Peyer's patch (tissue), 4 donors: ENCODE measurements around the gene GP1BB. TPM values are rescaled to one million over a fixed set of nuclear protein-coding genes. Genes with fewer than 3 reads are reported as not detected.
"Not testable (repeated sequence)": the region's sequence is repeated elsewhere in the genome, so short reads cannot be mapped to it uniquely, and the experiment has no call there.

Source experiments
- DNase-seq, 3 donors: peaks; one replicate each; pipeline ENCODE4 v3.0.0-alpha.2; 2017 to 2019
- H3K27ac ChIP-seq, 4 donors: fragments of 200-600 bp; sonication (generic); one replicate each; pipeline ENCODE4 v1.5.1; 2016 to 2019
- H3K27me3 ChIP-seq, 2 donors: fragments of 200-600 bp; sonication (generic); one replicate each; pipeline ENCODE4 v1.5.1; 2019
- H3K36me3 ChIP-seq, 3 donors: fragments of 200-600 bp; sonication (generic); one replicate each; pipeline ENCODE4 v1.5.1; 2016 to 2019
- H3K4me1 ChIP-seq, 4 donors: fragments of 200-600 bp; sonication (generic); one replicate each; pipeline ENCODE4 v1.5.1; 2016 to 2019
- H3K4me3 ChIP-seq, 4 donors: fragments of 200-600 bp; sonication (generic); 1 replicate in 3 of 4; 2 replicates in 1 of 4; pipeline ENCODE4 v1.5.1; 2016 to 2019; ENCODE audit warnings: mild to moderate bottlenecking in 1 of 4
- H3K9me3 ChIP-seq, 4 donors: fragments of 200-600 bp; sonication (generic); one replicate each; pipeline ENCODE4 v1.5.1; 2016 to 2019; ENCODE audit warnings: mild to moderate bottlenecking in 1 of 4
- CTCF ChIP-seq, 6 experiments: fragments of 450-650 bp in 4 of 6; fragments of 200-600 bp in 2 of 6; sonication (generic) in 1 of 6; IDR thresholded peaks; one replicate each; pipeline ENCODE4 v1.5.1; 2017 to 2019; ENCODE audit warnings: antibody characterized with exemption in 6 of 6, mild to moderate bottlenecking in 3 of 6, moderate library complexity in 1 of 6
- POLR2A ChIP-seq, 2 donors: fragments of 450-650 bp; IDR thresholded peaks; one replicate each; pipeline ENCODE4 v1.5.1; 2017; ENCODE audit warnings: antibody characterized with exemption in 2 of 2, mild to moderate bottlenecking in 2 of 2, moderate library complexity in 2 of 2
- total RNA-seq, 4 donors: library from RNA; depleted of rRNA; stranded (reverse); fragments of >200 nt; gene quantifications; one replicate each; pipeline ENCODE4 v1.1.0, GENCODE V29; 2016

GP1BB gene
- total RNA-seq, 4 donors from 2014 or later: 1.1 to 9.1 (median 2.0) TPM

GRCh38 chr22:19723983-19724827 is 866 bp downstream of the GP1BB start:
- peak in 1 of 6 experiments; percentile 2 for TF ChIP-seq CTCF (IDR thresholded peaks at IDR 0.05)
- no peak for TF ChIP-seq POLR2A (IDR thresholded peaks at IDR 0.05)

GRCh38 chr22:19724927-19725661 is 1.8 kb downstream of the GP1BB start:
- Histone ChIP-seq H3K9me3 (no peaks in the 10 kb centered on the region), H3K27me3 (peaks cover 0 to 11% of the 10 kb centered on the region in 2 donors), H3K36me3 (no peaks in the 10 kb centered on the region), H3K4me3 (no peak overlapping the region), H3K27ac (no peak overlapping the region), H3K4me1 (peaks cover 0 to 15% (median 7%) of the 10 kb centered on the region in 4 donors)
- TF ChIP-seq CTCF (IDR thresholded peaks at IDR 0.05) (no peak), POLR2A (IDR thresholded peaks at IDR 0.05) (no peak)
- no peak for DNase-seq

More at GRCh38 chr22:19723983-19724827, 866 bp downstream of the GP1BB start:
- Histone ChIP-seq H3K9me3 (no peaks in the 10 kb centered on the region), H3K27me3 (peaks cover 0 to 11% of the 10 kb centered on the region in 2 donors), H3K36me3 (no peaks in the 10 kb centered on the region), H3K4me1 (peaks cover 0 to 15% (median 8%) of the 10 kb centered on the region in 4 donors), H3K27ac (no peak overlapping the region), H3K4me3 (peak overlapping the region in 3 of 4 donors; percentile 28 to 36 (median 35))
- DNase-seq: no peak

- H3K9me3 ChIP-seq, DNase-seq, H3K36me3 ChIP-seq, H3K4me3 ChIP-seq, H3K27ac ChIP-seq: not testable (repeated sequence)
- Histone ChIP-seq H3K4me1 (peaks cover 0 to 19% (median 8%) of the 10 kb centered on the region in 4 donors), H3K27me3 (peaks cover 0 to 11% of the 10 kb centered on the region in 2 donors)
Measured at GRCh38 chr22:19726064-19726788, 2.9 kb downstream of the GP1BB start.

GRCh38 chr22:19727310-19728150 is 4.2 kb downstream of the GP1BB start:
- Histone ChIP-seq H3K27me3 (peaks cover 0 to 15% of the 10 kb centered on the region in 2 donors), H3K27ac (no peak overlapping the region), H3K9me3 (no peaks in the 10 kb centered on the region), H3K36me3 (no peaks in the 10 kb centered on the region), H3K4me3 (no peak overlapping the region), H3K4me1 (peaks cover 0 to 19% (median 8%) of the 10 kb centered on the region in 4 donors)
- no peak for DNase-seq
- TF ChIP-seq CTCF (IDR thresholded peaks at IDR 0.05): no peak
- no peak for TF ChIP-seq POLR2A (IDR thresholded peaks at IDR 0.05)

- peaks cover 0 to 12% (median 5%) of the 10 kb centered on the region in 4 donors for H3K4me1 ChIP-seq
- no peak overlapping the region for H3K27ac ChIP-seq
- TF ChIP-seq POLR2A (IDR thresholded peaks at IDR 0.05): no peak
- TF ChIP-seq CTCF (IDR thresholded peaks at IDR 0.05): no peak
- peaks cover 0 to 10% of the 10 kb centered on the region in 2 donors for H3K27me3 ChIP-seq
- H3K9me3 ChIP-seq: no peaks in the 10 kb centered on the region
- H3K4me3 ChIP-seq: no peak overlapping the region
- DNase-seq: no peak
- no peaks in the 10 kb centered on the region for H3K36me3 ChIP-seq
Measured at GRCh38 chr22:19728271-19728670, 4.9 kb downstream of the GP1BB start.
